Liver (tissue), 9 donors: ENCODE data around the gene ZNF239. TPM values are rescaled to one million over a fixed set of nuclear protein-coding genes. Genes with fewer than 3 reads are reported as not detected.

Experiments used
- DNase-seq: peaks from one replicate; pipeline ENCODE4 v3.0.0-alpha.2; 2017; ENCODE audit warnings: low spot score
- H3K27ac ChIP-seq, 2 donors: one replicate each; pipeline ENCODE4 v1.7.0; 2013; ENCODE audit warnings: inconsistent platforms in 2 of 2, low read length in 2 of 2, control low read depth in 1 of 2, low read depth in 1 of 2, mild to moderate bottlenecking in 1 of 2
- H3K27me3 ChIP-seq, 4 donors: one replicate each; pipeline versions ENCODE4 v1.6.1 to v1.7.0; 2013; ENCODE audit warnings: low read length in 3 of 4, inconsistent platforms in 1 of 4, mild to moderate bottlenecking in 1 of 4, moderate library complexity in 1 of 4; ENCODE audit not compliant: control insufficient read depth in 4 of 4, insufficient read depth in 4 of 4
- H3K36me3 ChIP-seq, 4 donors: one replicate each; pipeline versions ENCODE4 v1.6.1 to v1.7.0; 2013; ENCODE audit warnings: low read length in 3 of 4, mild to moderate bottlenecking in 3 of 4, low read depth in 1 of 4, moderate library complexity in 1 of 4; ENCODE audit not compliant: control insufficient read depth in 4 of 4, insufficient read depth in 3 of 4
- H3K4me1 ChIP-seq, 4 donors: one replicate each; pipeline versions ENCODE4 v1.6.1 to v1.7.0; 2013; ENCODE audit warnings: low read length in 3 of 4, mild to moderate bottlenecking in 3 of 4, moderate library complexity in 1 of 4; ENCODE audit not compliant: control insufficient read depth in 4 of 4, insufficient read depth in 4 of 4
- H3K4me3 ChIP-seq, 3 donors: one replicate each; pipeline versions ENCODE4 v1.6.1 to v1.7.0; 2013; ENCODE audit warnings: low read length in 3 of 3, control low read depth in 1 of 3, low read depth in 1 of 3, mild to moderate bottlenecking in 1 of 3
- H3K9ac ChIP-seq, 2 donors: one replicate each; pipeline ENCODE4 v1.7.0; 2013; ENCODE audit warnings: low read length in 2 of 2, mild to moderate bottlenecking in 2 of 2, moderate library complexity in 2 of 2, control low read depth in 1 of 2, low read depth in 1 of 2
- H3K9me3 ChIP-seq, 4 donors: one replicate each; pipeline versions ENCODE4 v1.6.1 to v1.7.0; 2013; ENCODE audit warnings: low read length in 3 of 4; ENCODE audit not compliant: control insufficient read depth in 4 of 4
- EGR1 ChIP-seq, 2 donors: IDR thresholded peaks; 2 replicates each; pipeline ENCODE4 v1.6.1; 2016 to 2018; ENCODE audit warnings: antibody characterized with exemption in 2 of 2, low read depth in 2 of 2
- FOXA1 ChIP-seq: IDR thresholded peaks from 2 replicates; pipeline ENCODE4 v1.6.1; 2016; ENCODE audit warnings: antibody characterized with exemption
- FOXA2 ChIP-seq: IDR thresholded peaks from 2 replicates; pipeline ENCODE4 v1.6.1; 2016; ENCODE audit warnings: antibody characterized with exemption
- HNF4A ChIP-seq, 2 donors: conservative IDR thresholded peaks; 2 replicates each; pipeline ENCODE4 v1.6.1; 2016; ENCODE audit warnings: antibody characterized with exemption in 2 of 2, mild to moderate bottlenecking in 2 of 2
- NR2F2 ChIP-seq: IDR thresholded peaks from 2 replicates; pipeline ENCODE4 v1.6.1; 2016; ENCODE audit warnings: antibody characterized with exemption
- RAD21 ChIP-seq, 2 donors: IDR thresholded peaks; 2 replicates each; pipeline ENCODE4 v1.6.1; 2016; ENCODE audit warnings: antibody characterized with exemption in 2 of 2, mild to moderate bottlenecking in 2 of 2
- RXRA ChIP-seq, 2 donors: IDR thresholded peaks; 2 replicates each; pipeline ENCODE4 v1.6.1; 2017 to 2018; ENCODE audit warnings: antibody characterized with exemption in 2 of 2, mild to moderate bottlenecking in 1 of 2
- TAF1 ChIP-seq: conservative IDR thresholded peaks from 2 replicates; pipeline ENCODE4 v1.6.1; 2016; ENCODE audit warnings: antibody characterized with exemption, mild to moderate bottlenecking
- YY1 ChIP-seq: IDR thresholded peaks from 2 replicates; pipeline ENCODE4 v1.6.1; 2016; ENCODE audit warnings: antibody characterized with exemption, mild to moderate bottlenecking
- WGBS: extraction: QIAGEN DNeasy Blood & Tissue Kit; methylation state at CpG from one replicate; pipeline ENCODE4 v1.1.7; 2013; 5-methylcytosine and 5-hydroxymethylcytosine counted together
- polyA plus RNA-seq, 2 donors: library from polyadenylated mRNA; stranded (reverse) in 1 of 2; unstranded in 1 of 2; fragments of 200-250 nt in 1 of 2; fragments of >200 nt in 1 of 2; fragmentation: Nextera tagmentation in 1 of 2; extraction: Ambion mirVana in 1 of 2; gene quantifications; one replicate each; pipeline versions ENCODE4 v1.2.1 to v1.2.3, GENCODE V29; 2013 to 2015
- total RNA-seq, 2 donors: library from RNA; depleted of rRNA; stranded (reverse); fragments of >200 nt; gene quantifications; one replicate each; pipeline ENCODE4 v1.2.3, GENCODE V29; 2014
- TF ChIP-seq, protein P1 (sequence below): fragments of 150-350 bp; IDR thresholded peaks from 2 replicates; pipeline ENCODE4 v1.5.1; 2017; ENCODE audit warnings: improper control_type of control experiment, low read depth, low read length; ENCODE audit not compliant: missing input control
- TF ChIP-seq, protein P2 (sequence below): IDR thresholded peaks from 2 replicates; pipeline ENCODE4 v1.6.1; 2016; ENCODE audit warnings: antibody characterized with exemption
- TF ChIP-seq, protein P3 (sequence below): IDR thresholded peaks from 2 replicates; pipeline ENCODE4 v1.6.1; 2016; ENCODE audit warnings: antibody characterized with exemption
- TF ChIP-seq, protein P4 (sequence below): IDR thresholded peaks from 2 replicates; pipeline ENCODE4 v1.6.1; 2016; ENCODE audit warnings: antibody characterized with exemption, mild to moderate bottlenecking
- donor health status: healthy.
- donor health status: healthy.
- donor health status: healthy.
- donor health status: healthy.
- donor health status: healthy.

ZNF239 gene
- total and polyA plus RNA-seq, 4 donors = 0.57 to 2.1 (median 1.1) TPM

DNA sequence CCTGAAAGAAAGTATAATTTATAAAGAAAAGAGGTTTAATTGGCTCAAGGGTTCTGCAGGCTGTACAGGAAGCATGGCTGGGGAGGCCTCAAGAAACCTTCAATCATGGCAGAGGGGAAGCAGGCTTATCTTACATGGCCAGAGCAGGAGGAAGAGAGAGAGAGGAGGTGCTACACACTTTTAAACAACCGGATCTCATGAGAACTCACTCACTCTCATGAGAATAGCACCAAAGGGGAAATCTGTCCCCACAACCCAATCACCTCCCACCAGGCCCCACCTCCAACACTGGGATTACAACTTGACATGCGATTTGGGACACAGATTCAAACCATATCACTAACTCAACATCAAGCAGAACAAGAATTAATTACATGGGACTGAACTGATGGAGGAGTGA, 24.9 kb upstream of the ZNF239 start:
- H3K9ac ChIP-seq = no peak overlapping the region
- TF ChIP-seq RAD21 (IDR thresholded peaks at IDR 0.05) (no peak), EGR1 (IDR thresholded peaks at IDR 0.05; ENCODE audit: low read depth in 2 of 2) (no peak), YY1 (no peak), NR2F2 (no peak), FOXA2 (no peak), FOXA1 (no peak)
- TF ChIP-seq, protein P1, sequence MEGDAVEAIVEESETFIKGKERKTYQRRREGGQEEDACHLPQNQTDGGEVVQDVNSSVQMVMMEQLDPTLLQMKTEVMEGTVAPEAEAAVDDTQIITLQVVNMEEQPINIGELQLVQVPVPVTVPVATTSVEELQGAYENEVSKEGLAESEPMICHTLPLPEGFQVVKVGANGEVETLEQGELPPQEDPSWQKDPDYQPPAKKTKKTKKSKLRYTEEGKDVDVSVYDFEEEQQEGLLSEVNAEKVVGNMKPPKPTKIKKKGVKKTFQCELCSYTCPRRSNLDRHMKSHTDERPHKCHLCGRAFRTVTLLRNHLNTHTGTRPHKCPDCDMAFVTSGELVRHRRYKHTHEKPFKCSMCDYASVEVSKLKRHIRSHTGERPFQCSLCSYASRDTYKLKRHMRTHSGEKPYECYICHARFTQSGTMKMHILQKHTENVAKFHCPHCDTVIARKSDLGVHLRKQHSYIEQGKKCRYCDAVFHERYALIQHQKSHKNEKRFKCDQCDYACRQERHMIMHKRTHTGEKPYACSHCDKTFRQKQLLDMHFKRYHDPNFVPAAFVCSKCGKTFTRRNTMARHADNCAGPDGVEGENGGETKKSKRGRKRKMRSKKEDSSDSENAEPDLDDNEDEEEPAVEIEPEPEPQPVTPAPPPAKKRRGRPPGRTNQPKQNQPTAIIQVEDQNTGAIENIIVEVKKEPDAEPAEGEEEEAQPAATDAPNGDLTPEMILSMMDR = no peak
- TF ChIP-seq, protein P2, sequence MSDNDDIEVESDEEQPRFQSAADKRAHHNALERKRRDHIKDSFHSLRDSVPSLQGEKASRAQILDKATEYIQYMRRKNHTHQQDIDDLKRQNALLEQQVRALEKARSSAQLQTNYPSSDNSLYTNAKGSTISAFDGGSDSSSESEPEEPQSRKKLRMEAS = no peak
- TF ChIP-seq, protein P3, sequence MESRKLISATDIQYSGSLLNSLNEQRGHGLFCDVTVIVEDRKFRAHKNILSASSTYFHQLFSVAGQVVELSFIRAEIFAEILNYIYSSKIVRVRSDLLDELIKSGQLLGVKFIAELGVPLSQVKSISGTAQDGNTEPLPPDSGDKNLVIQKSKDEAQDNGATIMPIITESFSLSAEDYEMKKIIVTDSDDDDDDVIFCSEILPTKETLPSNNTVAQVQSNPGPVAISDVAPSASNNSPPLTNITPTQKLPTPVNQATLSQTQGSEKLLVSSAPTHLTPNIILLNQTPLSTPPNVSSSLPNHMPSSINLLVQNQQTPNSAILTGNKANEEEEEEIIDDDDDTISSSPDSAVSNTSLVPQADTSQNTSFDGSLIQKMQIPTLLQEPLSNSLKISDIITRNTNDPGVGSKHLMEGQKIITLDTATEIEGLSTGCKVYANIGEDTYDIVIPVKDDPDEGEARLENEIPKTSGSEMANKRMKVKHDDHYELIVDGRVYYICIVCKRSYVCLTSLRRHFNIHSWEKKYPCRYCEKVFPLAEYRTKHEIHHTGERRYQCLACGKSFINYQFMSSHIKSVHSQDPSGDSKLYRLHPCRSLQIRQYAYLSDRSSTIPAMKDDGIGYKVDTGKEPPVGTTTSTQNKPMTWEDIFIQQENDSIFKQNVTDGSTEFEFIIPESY = no peak
- no peak overlapping the region for H3K4me3 ChIP-seq
- 69% methylated on average over 2 of the region's 2 CpGs for WGBS
- H3K27me3 ChIP-seq = no peaks in the 10 kb centered on the region
- H3K36me3 ChIP-seq = no peaks in the 10 kb centered on the region
- no peaks in the 10 kb centered on the region for H3K9me3 ChIP-seq
- peaks cover 1 to 16% (median 7%) of the 10 kb centered on the region in 4 donors for H3K4me1 ChIP-seq
- DNase-seq = no peak
- H3K27ac ChIP-seq = no peak overlapping the region

DNA sequence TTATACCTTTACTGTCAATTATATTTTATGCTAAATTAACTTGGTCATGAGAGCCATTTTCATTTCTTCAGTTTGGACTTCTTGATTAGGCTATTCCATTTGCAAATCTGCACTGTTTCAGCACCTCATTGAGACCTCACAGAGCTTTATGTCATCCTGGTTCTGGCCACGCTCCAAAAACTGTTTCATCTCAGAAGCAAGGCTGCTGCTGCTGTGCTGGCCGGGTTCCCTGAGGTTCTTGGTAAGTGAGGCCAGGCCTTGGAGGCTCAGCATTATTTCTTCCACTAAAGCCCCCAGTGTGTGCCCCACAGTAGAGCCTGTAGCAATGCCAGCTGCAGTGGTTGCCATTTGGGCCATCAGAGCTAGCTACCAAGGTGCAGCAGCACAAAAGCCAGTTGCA, 24.0 kb upstream of the ZNF239 start:
- no peak for DNase-seq
- Histone ChIP-seq H3K27me3 (no peaks in the 10 kb centered on the region), H3K36me3 (no peaks in the 10 kb centered on the region), H3K4me1 (peaks cover 1 to 16% (median 7%) of the 10 kb centered on the region in 4 donors), H3K9me3 (no peaks in the 10 kb centered on the region), H3K9ac (no peak overlapping the region), H3K27ac (no peak overlapping the region), H3K4me3 (no peak overlapping the region)
- WGBS = 84% methylated on average over 2 of the region's 2 CpGs
- TF ChIP-seq RXRA (IDR thresholded peaks at IDR 0.05) (no peak), RAD21 (IDR thresholded peaks at IDR 0.05) (no peak), YY1 (no peak), FOXA2 (no peak), HNF4A (conservative IDR thresholded peaks at IDR 0.05) (no peak), EGR1 (IDR thresholded peaks at IDR 0.05; ENCODE audit: low read depth in 2 of 2) (no peak), TAF1 (no peak), NR2F2 (no peak)
- TF ChIP-seq, protein P4, sequence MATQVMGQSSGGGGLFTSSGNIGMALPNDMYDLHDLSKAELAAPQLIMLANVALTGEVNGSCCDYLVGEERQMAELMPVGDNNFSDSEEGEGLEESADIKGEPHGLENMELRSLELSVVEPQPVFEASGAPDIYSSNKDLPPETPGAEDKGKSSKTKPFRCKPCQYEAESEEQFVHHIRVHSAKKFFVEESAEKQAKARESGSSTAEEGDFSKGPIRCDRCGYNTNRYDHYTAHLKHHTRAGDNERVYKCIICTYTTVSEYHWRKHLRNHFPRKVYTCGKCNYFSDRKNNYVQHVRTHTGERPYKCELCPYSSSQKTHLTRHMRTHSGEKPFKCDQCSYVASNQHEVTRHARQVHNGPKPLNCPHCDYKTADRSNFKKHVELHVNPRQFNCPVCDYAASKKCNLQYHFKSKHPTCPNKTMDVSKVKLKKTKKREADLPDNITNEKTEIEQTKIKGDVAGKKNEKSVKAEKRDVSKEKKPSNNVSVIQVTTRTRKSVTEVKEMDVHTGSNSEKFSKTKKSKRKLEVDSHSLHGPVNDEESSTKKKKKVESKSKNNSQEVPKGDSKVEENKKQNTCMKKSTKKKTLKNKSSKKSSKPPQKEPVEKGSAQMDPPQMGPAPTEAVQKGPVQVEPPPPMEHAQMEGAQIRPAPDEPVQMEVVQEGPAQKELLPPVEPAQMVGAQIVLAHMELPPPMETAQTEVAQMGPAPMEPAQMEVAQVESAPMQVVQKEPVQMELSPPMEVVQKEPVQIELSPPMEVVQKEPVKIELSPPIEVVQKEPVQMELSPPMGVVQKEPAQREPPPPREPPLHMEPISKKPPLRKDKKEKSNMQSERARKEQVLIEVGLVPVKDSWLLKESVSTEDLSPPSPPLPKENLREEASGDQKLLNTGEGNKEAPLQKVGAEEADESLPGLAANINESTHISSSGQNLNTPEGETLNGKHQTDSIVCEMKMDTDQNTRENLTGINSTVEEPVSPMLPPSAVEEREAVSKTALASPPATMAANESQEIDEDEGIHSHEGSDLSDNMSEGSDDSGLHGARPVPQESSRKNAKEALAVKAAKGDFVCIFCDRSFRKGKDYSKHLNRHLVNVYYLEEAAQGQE = no peak
- TF ChIP-seq, protein P2 = no peak
- TF ChIP-seq, protein P3 = no peak
